Measurements from ENCODE around the gene TRNT1. TPM values are rescaled to one million over a fixed set of nuclear protein-coding genes. Genes with fewer than 3 reads are reported as not detected.

Gene TRNT1
- total RNA-seq, 6 experiments from 2014 or later = 13.2 to 22.5 (median 18.0) TPM

DNA sequence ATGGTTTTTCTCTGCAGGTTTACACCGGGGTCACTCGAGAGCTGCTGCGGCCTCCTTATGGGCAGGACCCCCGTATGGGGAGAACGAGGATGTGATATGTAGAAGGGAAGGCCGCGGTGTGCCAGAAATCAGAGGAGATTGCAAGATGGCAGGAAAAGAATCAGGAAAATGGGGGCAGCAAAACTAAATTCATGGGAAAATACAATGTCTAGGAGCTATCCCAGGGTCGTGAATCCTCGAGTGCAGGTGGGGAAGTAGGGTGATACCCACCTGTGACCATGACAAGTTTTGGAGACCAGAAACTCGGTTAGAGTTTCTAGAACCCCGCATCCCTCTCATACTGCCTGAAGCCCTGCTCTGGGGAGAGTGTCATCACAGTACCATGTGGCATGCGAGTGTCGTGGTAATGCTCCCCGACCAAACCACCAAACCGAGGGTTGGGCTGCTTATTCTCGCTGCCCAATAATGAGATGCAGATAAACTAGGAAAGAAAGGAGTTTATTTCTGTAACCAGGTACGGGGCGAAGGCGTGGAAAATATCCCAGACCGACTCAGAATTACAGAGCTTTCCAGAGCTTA is 781 bp downstream of the TRNT1 start:
- no peak for DNase-seq
- Mint-ChIP-seq H3K9me3 (no peaks in the 10 kb centered on the region), H3K36me3 (ENCODE audit: low read depth) (peaks cover 13% of the 10 kb centered on the region), H3K27me3 (ENCODE audit: insufficient read depth) (peaks cover 6% of the 10 kb centered on the region; the same call in 1 of the 2 replicates), H3K4me1 (ENCODE audit: low read depth) (peaks cover 28% of the 10 kb centered on the region), H3K4me3 (peak overlapping the region; percentile 99), H3K27ac (peak overlapping the region; percentile 98)
- TF ChIP-seq, protein P1, sequence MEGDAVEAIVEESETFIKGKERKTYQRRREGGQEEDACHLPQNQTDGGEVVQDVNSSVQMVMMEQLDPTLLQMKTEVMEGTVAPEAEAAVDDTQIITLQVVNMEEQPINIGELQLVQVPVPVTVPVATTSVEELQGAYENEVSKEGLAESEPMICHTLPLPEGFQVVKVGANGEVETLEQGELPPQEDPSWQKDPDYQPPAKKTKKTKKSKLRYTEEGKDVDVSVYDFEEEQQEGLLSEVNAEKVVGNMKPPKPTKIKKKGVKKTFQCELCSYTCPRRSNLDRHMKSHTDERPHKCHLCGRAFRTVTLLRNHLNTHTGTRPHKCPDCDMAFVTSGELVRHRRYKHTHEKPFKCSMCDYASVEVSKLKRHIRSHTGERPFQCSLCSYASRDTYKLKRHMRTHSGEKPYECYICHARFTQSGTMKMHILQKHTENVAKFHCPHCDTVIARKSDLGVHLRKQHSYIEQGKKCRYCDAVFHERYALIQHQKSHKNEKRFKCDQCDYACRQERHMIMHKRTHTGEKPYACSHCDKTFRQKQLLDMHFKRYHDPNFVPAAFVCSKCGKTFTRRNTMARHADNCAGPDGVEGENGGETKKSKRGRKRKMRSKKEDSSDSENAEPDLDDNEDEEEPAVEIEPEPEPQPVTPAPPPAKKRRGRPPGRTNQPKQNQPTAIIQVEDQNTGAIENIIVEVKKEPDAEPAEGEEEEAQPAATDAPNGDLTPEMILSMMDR (IDR thresholded peaks at IDR 0.05) = no peak

DNA sequence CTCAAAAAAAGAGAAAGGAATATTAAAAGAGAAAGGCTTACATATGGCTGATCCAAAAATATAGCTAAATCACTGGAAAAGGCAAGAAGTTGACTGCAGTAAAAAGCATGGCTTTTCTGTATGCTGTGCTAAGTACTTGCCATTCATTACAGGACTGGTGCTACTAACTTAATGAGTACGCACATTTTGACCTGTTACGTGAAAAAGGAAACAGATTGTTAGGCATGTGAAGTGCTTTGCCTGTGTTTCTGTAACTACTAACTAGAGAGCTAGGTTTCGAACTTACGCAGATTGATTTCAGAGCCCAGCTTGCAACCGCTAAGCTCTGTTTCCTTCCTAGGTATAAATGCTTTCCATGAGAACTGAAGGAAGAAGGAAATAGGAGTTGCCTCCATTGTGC is 2.8 kb downstream of the TRNT1 start:
- TF ChIP-seq, protein P1 (IDR thresholded peaks at IDR 0.05) = no peak
- Mint-ChIP-seq H3K4me1 (ENCODE audit: low read depth) (peaks cover 33% of the 10 kb centered on the region), H3K36me3 (ENCODE audit: low read depth) (peaks cover 13% of the 10 kb centered on the region), H3K9me3 (no peaks in the 10 kb centered on the region), H3K4me3 (no peak overlapping the region), H3K27me3 (ENCODE audit: insufficient read depth) (peaks cover 6% of the 10 kb centered on the region; the same call in 1 of the 2 replicates), H3K27ac (no peak overlapping the region)
- DNase-seq = no peak

DNA sequence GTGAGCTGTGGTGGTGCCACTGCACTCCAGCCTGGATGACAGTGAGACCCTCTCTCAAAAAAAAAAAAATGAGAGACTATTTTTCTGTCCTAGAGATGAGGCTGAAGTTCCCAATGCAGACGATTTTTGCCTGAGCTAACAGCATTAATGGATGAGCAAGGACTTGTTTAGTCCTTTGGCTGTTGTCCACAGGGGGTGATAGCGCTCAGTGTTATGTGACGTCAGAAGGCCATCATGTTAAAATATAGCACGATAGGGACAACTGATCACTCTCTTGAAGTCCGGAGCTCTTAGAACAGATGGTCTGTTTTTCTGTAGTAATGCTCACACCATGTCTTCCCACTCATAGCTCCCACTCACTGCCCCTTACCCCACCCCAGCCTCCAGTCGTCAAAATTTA is 6.8 kb downstream of the TRNT1 start:
- no peaks in the 10 kb centered on the region for H3K27me3 Mint-ChIP-seq (ENCODE audit: insufficient read depth)
- no peak overlapping the region for H3K27ac Mint-ChIP-seq
- no peaks in the 10 kb centered on the region for H3K9me3 Mint-ChIP-seq
- TF ChIP-seq, protein P1 (IDR thresholded peaks at IDR 0.05) = no peak
- H3K4me1 Mint-ChIP-seq (ENCODE audit: low read depth) = peaks cover 20% of the 10 kb centered on the region
- no peak for DNase-seq
- peaks cover 6% of the 10 kb centered on the region for H3K36me3 Mint-ChIP-seq (ENCODE audit: low read depth)
- H3K4me3 Mint-ChIP-seq = no peak overlapping the region

DNA sequence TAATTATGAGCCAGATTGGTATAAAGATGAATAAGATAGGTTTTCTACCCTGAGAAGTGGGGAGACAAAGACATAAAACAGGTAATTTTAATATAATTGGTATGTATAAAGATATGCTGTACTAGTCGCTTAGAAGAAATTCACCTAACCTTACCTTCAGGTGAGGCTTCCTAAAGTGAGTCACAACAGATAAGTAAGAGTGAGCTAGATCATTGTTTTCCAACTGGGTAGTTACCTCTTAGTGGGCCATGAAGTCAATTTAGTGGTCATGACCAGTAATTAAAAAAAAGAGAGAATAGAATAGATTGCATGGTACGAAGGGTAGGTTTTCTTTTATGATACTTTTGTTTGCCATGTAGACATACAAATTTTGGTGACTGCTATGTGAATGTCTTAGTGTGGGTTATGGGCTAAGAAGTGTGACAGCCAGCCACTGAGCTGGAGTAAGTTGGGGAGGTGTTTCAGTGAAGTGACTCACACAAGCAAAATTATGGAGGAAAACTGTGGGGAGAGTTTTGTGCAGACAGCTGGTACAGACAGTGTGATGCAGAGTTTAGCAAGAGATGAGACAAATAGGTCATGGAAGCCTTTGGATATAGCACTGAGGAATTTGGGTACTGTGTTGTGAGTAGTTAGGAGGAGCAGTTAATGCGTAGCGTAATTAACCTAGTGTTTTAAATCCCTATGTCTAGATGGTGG is 8.2 kb downstream of the TRNT1 start:
- H3K4me3 Mint-ChIP-seq = no peak overlapping the region
- DNase-seq = peak; percentile 26
- H3K27me3 Mint-ChIP-seq (ENCODE audit: insufficient read depth) = no peaks in the 10 kb centered on the region
- TF ChIP-seq, protein P1 (IDR thresholded peaks at IDR 0.05) = no peak
- peaks cover 6% of the 10 kb centered on the region; the same call in 1 of the 2 replicates for H3K36me3 Mint-ChIP-seq (ENCODE audit: low read depth)
- H3K27ac Mint-ChIP-seq = peak overlapping the region; percentile 2; the same call in 1 of the 2 replicates
- H3K9me3 Mint-ChIP-seq = no peaks in the 10 kb centered on the region
- H3K4me1 Mint-ChIP-seq (ENCODE audit: low read depth) = peaks cover 15% of the 10 kb centered on the region

DNA sequence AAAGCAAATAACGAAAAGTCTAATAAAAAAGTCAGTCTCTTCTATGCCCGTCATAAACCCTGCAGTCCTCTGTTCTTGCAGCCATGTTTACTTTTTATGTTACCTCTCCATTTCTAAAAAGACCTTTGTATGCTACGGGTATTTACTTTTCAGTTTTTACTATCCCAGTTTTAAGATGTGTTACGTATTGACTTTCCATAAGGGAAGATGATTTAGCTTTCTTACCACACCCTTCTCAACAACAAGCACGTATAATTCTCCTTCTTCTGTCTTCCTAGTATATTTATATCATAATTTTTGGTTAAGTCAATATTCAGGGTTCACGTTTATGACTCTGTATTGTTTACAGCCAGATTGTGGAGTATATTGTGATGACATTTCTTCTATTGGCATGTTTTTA is 10.8 kb downstream of the TRNT1 start:
- H3K36me3 Mint-ChIP-seq (ENCODE audit: low read depth) = peaks cover 17% of the 10 kb centered on the region; the same call in 1 of the 2 replicates
- TF ChIP-seq, protein P1 (IDR thresholded peaks at IDR 0.05) = no peak
- DNase-seq = no peak
- no peak overlapping the region for H3K4me3 Mint-ChIP-seq
- no peaks in the 10 kb centered on the region for H3K9me3 Mint-ChIP-seq
- H3K4me1 Mint-ChIP-seq (ENCODE audit: low read depth) = peaks cover 15% of the 10 kb centered on the region
- H3K27ac Mint-ChIP-seq = no peak overlapping the region
- no peaks in the 10 kb centered on the region for H3K27me3 Mint-ChIP-seq (ENCODE audit: insufficient read depth)
